H1 (cell line): Measurements from ENCODE around the gene TPH2. TPM values are rescaled to one million over a fixed set of nuclear protein-coding genes. Genes with fewer than 3 reads are reported as not detected.

Experiments used
- CHD7 ChIP-seq: fragments of 300-600 bp; sonication (generic); IDR thresholded peaks from 2 replicates; pipeline ENCODE4 v1.7.1; 2012; ENCODE audit warnings: low read length, moderate library complexity, mild to moderate bottlenecking, inconsistent platforms; ENCODE audit not compliant: insufficient replicate concordance
- JUND ChIP-seq: IDR thresholded peaks from 2 replicates; pipeline ENCODE4 v1.6.1; 2011; ENCODE audit warnings: mild to moderate bottlenecking, improper control_type of control experiment, low read length
- RFX5 ChIP-seq: IDR thresholded peaks from 2 replicates; pipeline ENCODE4 v1.6.1; 2011; ENCODE audit warnings: low read depth, low read length, improper control_type of control experiment, borderline replicate concordance
- SP1 ChIP-seq: IDR thresholded peaks from 2 replicates; pipeline ENCODE4 v1.6.1; 2011; ENCODE audit warnings: low read depth, low read length
- SRF ChIP-seq: IDR thresholded peaks from 2 replicates; pipeline ENCODE4 v1.6.1; 2011; ENCODE audit warnings: mild to moderate bottlenecking, low read depth, low read length, moderate library complexity
- YY1 ChIP-seq: IDR thresholded peaks from 2 replicates; pipeline ENCODE4 v1.6.1; 2011; ENCODE audit warnings: low read depth, mild to moderate bottlenecking, low read length
- polyA plus RNA-seq, 7 experiments: library from polyadenylated mRNA; depleted of rRNA in 3 of 7; stranded (reverse) in 5 of 7; unstranded in 2 of 7; fragments of >200 nt in 5 of 7; fragments of 200-250 nt in 2 of 7; gene quantifications; 1 replicate in 5 of 7; 2 replicates in 1 of 7; 4 replicates in 1 of 7; pipeline versions ENCODE4 v1.2.1 to v1.2.3, GENCODE V29; 2011 to 2013; ENCODE audit warnings: missing spikeins in 2 of 7, mixed read lengths in 2 of 7
- total RNA-seq: library from RNA; stranded (reverse); fragmentation: NEBNext Ultra II Directional; extraction: Animal tissue kit (Norgen Biotek cat#: 25700); gene quantifications from 2 replicates; pipeline ENCODE4 v1.2.1, GENCODE V29; 2021

TPH2 gene
- total and polyA plus RNA-seq, 2 of the 8 experiments (the other 6 are each of a cell fraction or from before 2014, with no cell fraction given), result 0.57 to 1.1 TPM

GRCh38 chr12:72057330-72057914, 118.8 kb downstream of the TPH2 start (continued):
- TF ChIP-seq CHD7, result no peak
- no peak for TF ChIP-seq RFX5
- TF ChIP-seq SP1, result no peak
- no peak for TF ChIP-seq SRF
- no peak for TF ChIP-seq JUND
- TF ChIP-seq YY1, result no peak
